GM18951 (cell line): ENCODE measurements around the gene DNASE2.
"Not testable (repeated sequence)": the region's sequence is repeated elsewhere in the genome, so short reads cannot be mapped to it uniquely, and the experiment has no call there.

Experiments used
- POLR2A ChIP-seq: IDR thresholded peaks from 4 replicates; pipeline ENCODE4 v1.6.1; 2011; ENCODE audit warnings: mild to moderate bottlenecking; ENCODE audit not compliant: insufficient read length, insufficient read depth; ENCODE audit errors: extremely low read depth
- in situ Hi-C: fragments of 300-500 bp; cut with MboI; formaldehyde crosslinking; loops from one replicate; pipeline ENCODE4 v1.12.0; 2022; ENCODE audit warnings: low sequenced_read_pairs, mixed read lengths, inconsistent platforms; ENCODE audit not compliant: unreplicated experiment

Gene DNASE2

GRCh38 chr19:12891553-12892021, 10.3 kb upstream of the DNASE2 start:
- in situ Hi-C loops: no loop called here
- no peak for TF ChIP-seq POLR2A

- TF ChIP-seq POLR2A: peak; percentile 82
- in situ Hi-C loops: no loop called here
Observed at GRCh38 chr19:12890787-12891552, 9.7 kb upstream of the DNASE2 start, which contains the start of gene GCDH. Gene GCDH, plus strand, starts transcription at chr19:12891160. Its CDS starts 145 bp downstream, at chr19:12891305.

GRCh38 chr19:12890299-12890786, 9.1 kb upstream of the DNASE2 start:
- in situ Hi-C loops: not testable (repeated sequence)

- in situ Hi-C loops: no loop called here
- TF ChIP-seq POLR2A: no peak
Observed at GRCh38 chr19:12888006-12888603, 6.9 kb upstream of the DNASE2 start.

GRCh38 chr19:12886969-12887747, 5.9 kb upstream of the DNASE2 start, which contains the start of gene KLF1:
Gene KLF1, minus strand, starts transcription at chr19:12887201. Its CDS starts 61 bp downstream, at chr19:12887140.
- in situ Hi-C loops: no loop called here
- TF ChIP-seq POLR2A: no peak

- no peak for TF ChIP-seq POLR2A
- in situ Hi-C loops: no loop called here
Observed at GRCh38 chr19:12886651-12886968, 5.4 kb upstream of the DNASE2 start.

GRCh38 chr19:12885749-12886650, 4.8 kb upstream of the DNASE2 start:
- TF ChIP-seq POLR2A: no peak
- in situ Hi-C loops: no loop called here

- in situ Hi-C loops: no loop called here
- peak; percentile 46 for TF ChIP-seq POLR2A
Observed at GRCh38 chr19:12884926-12885748, 3.9 kb upstream of the DNASE2 start.

- no peak for TF ChIP-seq POLR2A
- in situ Hi-C loops: no loop called here
Observed at GRCh38 chr19:12884627-12884925, 3.3 kb upstream of the DNASE2 start.

- in situ Hi-C loops: no loop called here
- TF ChIP-seq POLR2A: no peak
Observed at GRCh38 chr19:12884202-12884601, 3.0 kb upstream of the DNASE2 start.

- no peak for TF ChIP-seq POLR2A
- in situ Hi-C loops: no loop called here
Observed at GRCh38 chr19:12882589-12882988, 1.3 kb upstream of the DNASE2 start.
